Measurements from ENCODE around the gene VANGL2. TPM values are rescaled to one million over a fixed set of nuclear protein-coding genes. Genes with fewer than 3 reads are reported as not detected.

VANGL2 gene
- total RNA-seq, 1 donor from 2014 or later = 7.2 TPM

DNA sequence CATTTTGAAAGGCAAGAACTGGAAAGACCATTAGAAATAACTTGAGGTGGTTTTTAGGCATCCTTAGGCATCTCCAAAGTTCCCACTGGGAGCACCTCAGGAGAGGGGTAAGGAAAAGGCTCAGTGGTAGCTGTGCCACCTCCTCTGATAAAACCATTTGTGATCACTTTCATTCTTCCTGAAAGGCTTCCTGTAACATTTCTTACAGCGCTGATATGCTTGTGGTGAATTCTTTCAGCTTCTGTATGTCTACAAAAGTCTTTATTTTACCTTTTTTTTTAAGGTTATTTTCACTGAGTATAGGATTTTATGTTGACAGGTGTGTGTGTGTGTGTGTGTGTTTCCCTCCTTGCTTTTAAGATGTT lies 54.8 kb downstream of the VANGL2 start:
- no peak for DNase-seq (ENCODE audit: low read depth)
- TF ChIP-seq, protein P1, sequence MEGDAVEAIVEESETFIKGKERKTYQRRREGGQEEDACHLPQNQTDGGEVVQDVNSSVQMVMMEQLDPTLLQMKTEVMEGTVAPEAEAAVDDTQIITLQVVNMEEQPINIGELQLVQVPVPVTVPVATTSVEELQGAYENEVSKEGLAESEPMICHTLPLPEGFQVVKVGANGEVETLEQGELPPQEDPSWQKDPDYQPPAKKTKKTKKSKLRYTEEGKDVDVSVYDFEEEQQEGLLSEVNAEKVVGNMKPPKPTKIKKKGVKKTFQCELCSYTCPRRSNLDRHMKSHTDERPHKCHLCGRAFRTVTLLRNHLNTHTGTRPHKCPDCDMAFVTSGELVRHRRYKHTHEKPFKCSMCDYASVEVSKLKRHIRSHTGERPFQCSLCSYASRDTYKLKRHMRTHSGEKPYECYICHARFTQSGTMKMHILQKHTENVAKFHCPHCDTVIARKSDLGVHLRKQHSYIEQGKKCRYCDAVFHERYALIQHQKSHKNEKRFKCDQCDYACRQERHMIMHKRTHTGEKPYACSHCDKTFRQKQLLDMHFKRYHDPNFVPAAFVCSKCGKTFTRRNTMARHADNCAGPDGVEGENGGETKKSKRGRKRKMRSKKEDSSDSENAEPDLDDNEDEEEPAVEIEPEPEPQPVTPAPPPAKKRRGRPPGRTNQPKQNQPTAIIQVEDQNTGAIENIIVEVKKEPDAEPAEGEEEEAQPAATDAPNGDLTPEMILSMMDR (conservative IDR thresholded peaks at IDR 0.05; ENCODE audit: low read depth, low read length) = no peak
- no peak overlapping the region for H3K4me3 ChIP-seq (ENCODE audit: low read depth, low read length)

DNA sequence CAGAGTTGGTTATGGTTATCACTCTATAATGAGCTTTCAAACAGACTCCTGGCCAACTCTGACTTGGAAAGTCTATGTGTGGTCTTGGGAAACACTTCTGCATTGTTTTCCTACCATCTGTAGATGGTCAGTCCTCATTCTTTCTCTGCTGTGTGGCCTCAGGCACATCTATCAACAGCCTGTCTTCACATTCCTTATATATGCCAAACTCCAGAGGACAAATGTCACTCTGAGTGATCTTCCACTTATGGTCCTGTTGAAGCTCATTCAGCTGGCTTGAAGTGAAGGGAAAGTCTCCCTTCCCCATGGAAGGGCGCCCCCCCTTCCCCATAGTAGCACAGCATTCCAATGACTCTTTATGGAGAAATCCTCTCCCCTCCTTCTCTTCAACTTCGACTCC lies 58.7 kb downstream of the VANGL2 start:
- TF ChIP-seq, protein P1 (conservative IDR thresholded peaks at IDR 0.05; ENCODE audit: low read depth, low read length) = no peak
- DNase-seq (ENCODE audit: low read depth) = no peak

GRCh38 chr1:160459687-160460086 lies 59.3 kb downstream of the VANGL2 start:
- no peak overlapping the region for H3K4me3 ChIP-seq (ENCODE audit: low read depth, low read length)
- TF ChIP-seq, protein P1 (conservative IDR thresholded peaks at IDR 0.05; ENCODE audit: low read depth, low read length) = no peak
- peak; percentile 19 for DNase-seq (ENCODE audit: low read depth)

More for the DNA sequence above, 58.7 kb downstream of the VANGL2 start:
- no peak overlapping the region for H3K4me3 ChIP-seq (ENCODE audit: low read depth, low read length)

DNA sequence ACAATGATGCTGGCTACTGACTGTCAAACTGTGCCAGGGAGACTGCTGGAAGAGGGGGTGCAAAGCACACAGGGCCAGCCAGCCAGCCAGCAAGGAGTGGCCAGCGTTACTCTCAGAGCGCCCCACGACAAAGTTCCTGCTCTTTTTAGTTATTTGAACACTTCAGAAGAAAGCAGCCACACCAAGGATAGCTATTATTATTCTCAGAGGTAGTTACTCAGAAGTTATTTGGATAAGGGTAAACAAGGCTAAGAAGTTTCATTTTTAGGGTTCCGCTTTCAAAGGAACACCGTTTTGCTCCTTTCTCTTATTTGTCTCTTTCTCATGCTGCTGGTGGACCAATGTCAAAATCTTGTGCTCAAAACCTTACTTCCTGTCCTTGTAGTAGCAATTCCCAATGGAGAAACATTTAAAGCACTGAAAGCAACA lies 59.9 kb downstream of the VANGL2 start:
- H3K4me3 ChIP-seq (ENCODE audit: low read depth, low read length) = no peak overlapping the region
- TF ChIP-seq, protein P1 (conservative IDR thresholded peaks at IDR 0.05; ENCODE audit: low read depth, low read length) = no peak
- no peak for DNase-seq (ENCODE audit: low read depth)

- H3K4me3 ChIP-seq (ENCODE audit: low read depth, low read length) = no peak overlapping the region
- TF ChIP-seq, protein P1 (conservative IDR thresholded peaks at IDR 0.05; ENCODE audit: low read depth, low read length) = no peak
- no peak for DNase-seq (ENCODE audit: low read depth)
These were observed 60.4 kb downstream of the VANGL2 start for GRCh38 chr1:160460683-160461287.

- H3K4me3 ChIP-seq (ENCODE audit: low read depth, low read length) = no peak overlapping the region
- DNase-seq (ENCODE audit: low read depth) = no peak
- TF ChIP-seq, protein P1 (conservative IDR thresholded peaks at IDR 0.05; ENCODE audit: low read depth, low read length) = no peak
These were observed 64.8 kb downstream of the VANGL2 start for GRCh38 chr1:160465123-160465522.

- no peak overlapping the region for H3K4me3 ChIP-seq (ENCODE audit: low read depth, low read length)
- TF ChIP-seq, protein P1 (conservative IDR thresholded peaks at IDR 0.05; ENCODE audit: low read depth, low read length) = no peak
- DNase-seq (ENCODE audit: low read depth) = no peak
These were observed 66.6 kb downstream of the VANGL2 start for GRCh38 chr1:160466961-160467360.
